Measurements from ENCODE around the gene NME5.

DNA sequence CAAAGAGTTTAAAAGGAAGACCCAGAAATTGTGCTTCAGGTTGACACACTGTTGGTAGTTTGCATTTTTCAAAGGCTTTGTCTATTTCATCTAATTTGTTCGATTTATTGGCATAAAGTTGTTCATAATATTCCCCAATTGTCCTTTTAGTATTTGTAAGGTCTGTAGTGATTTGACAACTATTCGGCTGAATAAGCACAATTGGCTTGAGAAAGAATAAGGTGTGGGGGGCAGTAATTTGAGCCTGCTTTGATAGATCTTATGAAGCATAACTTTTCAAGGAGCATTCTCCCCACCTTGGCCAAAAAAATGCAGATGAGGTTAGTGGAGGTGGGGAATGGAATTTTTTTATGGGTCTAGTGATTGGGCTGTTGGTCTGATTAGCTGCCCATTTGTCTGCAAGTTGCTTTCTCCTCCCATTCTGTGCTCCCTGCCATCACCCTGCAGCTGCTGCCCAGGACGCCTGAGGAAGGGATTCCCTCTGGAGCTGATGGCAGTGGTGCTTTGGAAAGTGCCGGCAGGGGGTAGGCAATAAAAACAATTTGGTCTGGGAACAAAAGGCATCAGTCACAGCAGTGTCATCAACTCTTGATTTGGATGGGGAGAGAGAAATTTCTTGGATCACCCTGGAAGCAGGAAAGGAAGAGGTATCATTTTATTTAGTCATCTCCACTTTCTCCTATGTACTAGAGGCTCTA, 28.8 kb downstream of the NME5 start:
- TF ChIP-seq, protein P1, sequence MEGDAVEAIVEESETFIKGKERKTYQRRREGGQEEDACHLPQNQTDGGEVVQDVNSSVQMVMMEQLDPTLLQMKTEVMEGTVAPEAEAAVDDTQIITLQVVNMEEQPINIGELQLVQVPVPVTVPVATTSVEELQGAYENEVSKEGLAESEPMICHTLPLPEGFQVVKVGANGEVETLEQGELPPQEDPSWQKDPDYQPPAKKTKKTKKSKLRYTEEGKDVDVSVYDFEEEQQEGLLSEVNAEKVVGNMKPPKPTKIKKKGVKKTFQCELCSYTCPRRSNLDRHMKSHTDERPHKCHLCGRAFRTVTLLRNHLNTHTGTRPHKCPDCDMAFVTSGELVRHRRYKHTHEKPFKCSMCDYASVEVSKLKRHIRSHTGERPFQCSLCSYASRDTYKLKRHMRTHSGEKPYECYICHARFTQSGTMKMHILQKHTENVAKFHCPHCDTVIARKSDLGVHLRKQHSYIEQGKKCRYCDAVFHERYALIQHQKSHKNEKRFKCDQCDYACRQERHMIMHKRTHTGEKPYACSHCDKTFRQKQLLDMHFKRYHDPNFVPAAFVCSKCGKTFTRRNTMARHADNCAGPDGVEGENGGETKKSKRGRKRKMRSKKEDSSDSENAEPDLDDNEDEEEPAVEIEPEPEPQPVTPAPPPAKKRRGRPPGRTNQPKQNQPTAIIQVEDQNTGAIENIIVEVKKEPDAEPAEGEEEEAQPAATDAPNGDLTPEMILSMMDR (IDR thresholded peaks at IDR 0.05; ENCODE audit: low read depth, low read length, missing input control) = no peak
- TF ChIP-seq, protein P2, sequence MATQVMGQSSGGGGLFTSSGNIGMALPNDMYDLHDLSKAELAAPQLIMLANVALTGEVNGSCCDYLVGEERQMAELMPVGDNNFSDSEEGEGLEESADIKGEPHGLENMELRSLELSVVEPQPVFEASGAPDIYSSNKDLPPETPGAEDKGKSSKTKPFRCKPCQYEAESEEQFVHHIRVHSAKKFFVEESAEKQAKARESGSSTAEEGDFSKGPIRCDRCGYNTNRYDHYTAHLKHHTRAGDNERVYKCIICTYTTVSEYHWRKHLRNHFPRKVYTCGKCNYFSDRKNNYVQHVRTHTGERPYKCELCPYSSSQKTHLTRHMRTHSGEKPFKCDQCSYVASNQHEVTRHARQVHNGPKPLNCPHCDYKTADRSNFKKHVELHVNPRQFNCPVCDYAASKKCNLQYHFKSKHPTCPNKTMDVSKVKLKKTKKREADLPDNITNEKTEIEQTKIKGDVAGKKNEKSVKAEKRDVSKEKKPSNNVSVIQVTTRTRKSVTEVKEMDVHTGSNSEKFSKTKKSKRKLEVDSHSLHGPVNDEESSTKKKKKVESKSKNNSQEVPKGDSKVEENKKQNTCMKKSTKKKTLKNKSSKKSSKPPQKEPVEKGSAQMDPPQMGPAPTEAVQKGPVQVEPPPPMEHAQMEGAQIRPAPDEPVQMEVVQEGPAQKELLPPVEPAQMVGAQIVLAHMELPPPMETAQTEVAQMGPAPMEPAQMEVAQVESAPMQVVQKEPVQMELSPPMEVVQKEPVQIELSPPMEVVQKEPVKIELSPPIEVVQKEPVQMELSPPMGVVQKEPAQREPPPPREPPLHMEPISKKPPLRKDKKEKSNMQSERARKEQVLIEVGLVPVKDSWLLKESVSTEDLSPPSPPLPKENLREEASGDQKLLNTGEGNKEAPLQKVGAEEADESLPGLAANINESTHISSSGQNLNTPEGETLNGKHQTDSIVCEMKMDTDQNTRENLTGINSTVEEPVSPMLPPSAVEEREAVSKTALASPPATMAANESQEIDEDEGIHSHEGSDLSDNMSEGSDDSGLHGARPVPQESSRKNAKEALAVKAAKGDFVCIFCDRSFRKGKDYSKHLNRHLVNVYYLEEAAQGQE (IDR thresholded peaks at IDR 0.05) = no peak
- TF ChIP-seq, protein P3, sequence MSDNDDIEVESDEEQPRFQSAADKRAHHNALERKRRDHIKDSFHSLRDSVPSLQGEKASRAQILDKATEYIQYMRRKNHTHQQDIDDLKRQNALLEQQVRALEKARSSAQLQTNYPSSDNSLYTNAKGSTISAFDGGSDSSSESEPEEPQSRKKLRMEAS (IDR thresholded peaks at IDR 0.05) = no peak
- no peak for TF ChIP-seq RAD21 (IDR thresholded peaks at IDR 0.05)

All from liver (tissue), 3 donors.